Measurements from ENCODE around the gene SLC22A12. TPM values are rescaled to one million over a fixed set of nuclear protein-coding genes. Genes with fewer than 3 reads are reported as not detected.

The SLC22A12 gene
- polyA plus RNA-seq, 6 donors from 2014 or later = not detected

DNA sequence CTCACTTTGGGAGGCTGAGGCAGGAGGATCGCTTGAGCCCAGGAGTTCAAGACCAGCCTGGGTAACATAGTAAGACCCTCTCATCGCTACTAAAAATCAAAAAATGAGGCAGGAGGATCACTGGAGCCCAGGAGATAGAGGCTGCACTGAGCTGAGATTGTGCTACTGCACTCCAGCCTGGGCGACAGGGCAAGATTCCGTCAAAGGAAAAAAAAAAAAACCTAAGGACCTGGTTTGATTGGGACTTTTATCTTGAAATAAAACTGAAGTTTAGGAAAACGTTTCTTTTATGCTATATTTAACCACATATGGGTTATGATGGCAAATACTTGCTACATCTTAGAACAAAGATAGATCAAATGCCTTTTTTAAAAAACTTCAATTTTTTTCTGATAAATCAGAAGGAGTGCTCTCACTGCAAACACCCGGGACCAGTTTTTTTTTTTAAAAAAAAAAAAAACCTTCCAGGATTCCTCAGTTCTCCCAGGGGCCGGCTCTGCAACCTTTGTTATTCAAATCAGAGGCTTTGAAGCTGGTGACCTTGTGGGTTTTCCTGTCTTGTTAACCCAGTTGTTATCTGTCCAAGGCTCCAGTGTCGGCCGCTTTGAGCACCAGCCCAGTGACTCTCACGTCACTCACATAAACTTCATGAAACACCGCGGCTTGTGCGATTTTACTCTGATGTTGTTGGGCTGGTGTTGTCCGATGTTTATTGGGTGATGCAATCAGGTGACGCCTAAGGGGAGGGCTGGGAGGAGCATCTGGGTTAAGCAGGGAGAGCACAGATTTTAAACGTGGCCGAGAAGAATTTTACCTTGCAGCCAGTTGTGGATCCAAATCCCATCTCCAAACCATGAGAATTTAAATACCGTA is 24.7 kb upstream of the SLC22A12 start:
- DNase-seq (no peak), ATAC-seq (ENCODE audit: low read depth in 2 of 2) (peak; percentile 27)
- Mint-ChIP-seq H3K4me1 (no peaks in the 10 kb centered on the region), H3K4me3 (no peak overlapping the region), H3K36me3 (no peaks in the 10 kb centered on the region), H3K27ac (peak overlapping the region in 2 of 6 donors; percentile 65 to 78), H3K9me3 (no peaks in the 10 kb centered on the region), H3K27me3 (peaks cover 0 to 4% (median 0%) of the 10 kb centered on the region in 3 donors)

DNA sequence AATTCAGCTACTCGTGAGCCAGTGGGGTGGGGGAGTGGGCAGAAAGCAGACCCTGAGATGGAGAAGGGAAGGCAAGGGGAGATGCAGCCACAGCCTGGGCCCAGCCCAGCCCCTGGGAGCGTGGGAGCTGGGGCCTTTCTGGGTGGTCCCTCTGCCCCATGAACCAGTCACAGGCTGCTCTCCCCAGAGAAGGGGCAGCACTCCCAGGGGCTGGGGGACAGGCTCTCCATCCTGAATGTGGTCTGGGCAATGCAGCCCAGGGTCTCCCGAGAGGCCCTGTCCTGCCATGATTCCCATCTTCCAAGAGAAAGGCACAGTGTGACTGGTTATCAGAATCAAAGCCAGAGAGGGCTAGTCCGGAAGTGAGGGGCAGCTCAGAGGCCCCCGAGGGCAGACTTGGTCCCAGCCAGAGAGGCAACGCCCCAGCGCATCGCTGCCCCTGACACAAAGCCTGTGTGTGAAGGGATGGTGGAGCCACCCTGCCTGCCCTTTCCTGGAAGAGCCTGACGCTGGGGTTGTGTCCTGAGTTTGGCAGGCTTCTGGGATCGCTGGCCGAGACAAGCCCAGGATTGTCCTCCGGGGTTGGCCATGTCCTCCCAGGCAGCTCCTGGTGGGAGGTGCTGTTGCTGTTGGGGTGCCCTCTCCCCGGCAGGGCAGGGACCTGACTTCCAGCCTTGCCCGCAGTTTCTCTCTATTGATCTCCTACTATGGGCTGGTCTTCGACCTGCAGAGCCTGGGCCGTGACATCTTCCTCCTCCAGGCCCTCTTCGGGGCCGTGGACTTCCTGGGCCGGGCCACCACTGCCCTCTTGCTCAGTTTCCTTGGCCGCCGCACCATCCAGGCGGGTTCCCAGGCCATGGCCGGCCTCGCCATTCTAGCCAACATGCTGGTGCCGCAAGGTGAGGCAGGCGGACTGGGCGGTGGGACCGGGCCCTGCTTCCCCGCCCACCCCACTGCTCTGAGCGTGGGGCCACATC is 23.8 kb upstream of the SLC22A12 start:
- Mint-ChIP-seq H3K27ac (no peak overlapping the region), H3K36me3 (no peaks in the 10 kb centered on the region), H3K27me3 (peaks cover 0 to 4% (median 0%) of the 10 kb centered on the region in 3 donors), H3K4me3 (no peak overlapping the region), H3K9me3 (no peaks in the 10 kb centered on the region), H3K4me1 (no peaks in the 10 kb centered on the region)
- DNase-seq (no peak), ATAC-seq (ENCODE audit: low read depth in 2 of 2) (no peak)

DNA sequence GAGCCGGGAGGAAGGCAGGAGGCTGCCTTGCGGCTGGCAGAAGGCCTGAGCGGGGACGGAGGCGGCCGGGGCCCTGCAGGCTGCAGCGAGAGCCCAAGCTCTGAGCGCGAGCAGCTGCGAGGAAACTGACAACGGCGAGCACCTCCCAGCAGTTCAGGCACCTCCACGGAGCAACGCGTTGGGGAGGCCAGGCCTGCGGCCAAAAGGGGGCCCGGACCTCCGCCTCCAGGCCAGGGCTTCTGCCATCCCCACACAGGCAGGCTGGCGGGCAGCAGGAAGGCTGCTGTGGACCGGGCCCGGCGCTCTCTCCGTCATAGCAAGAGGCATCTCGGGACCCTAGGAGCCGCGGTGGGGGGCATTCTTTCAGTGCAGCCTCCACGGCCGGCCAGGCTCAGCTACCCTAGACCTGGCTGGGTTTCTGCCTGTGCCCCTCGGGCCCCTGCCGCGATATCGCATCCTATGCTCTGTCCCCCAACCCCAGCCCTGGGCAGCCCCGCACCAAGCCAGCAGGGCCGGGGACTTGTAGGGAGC is 22.9 kb upstream of the SLC22A12 start:
- Mint-ChIP-seq H3K4me1 (no peaks in the 10 kb centered on the region), H3K36me3 (no peaks in the 10 kb centered on the region), H3K9me3 (no peaks in the 10 kb centered on the region), H3K27ac (no peak overlapping the region), H3K27me3 (peaks cover 0 to 4% (median 0%) of the 10 kb centered on the region in 3 donors), H3K4me3 (no peak overlapping the region)
- ATAC-seq (ENCODE audit: low read depth in 2 of 2) (no peak), DNase-seq (no peak)

DNA sequence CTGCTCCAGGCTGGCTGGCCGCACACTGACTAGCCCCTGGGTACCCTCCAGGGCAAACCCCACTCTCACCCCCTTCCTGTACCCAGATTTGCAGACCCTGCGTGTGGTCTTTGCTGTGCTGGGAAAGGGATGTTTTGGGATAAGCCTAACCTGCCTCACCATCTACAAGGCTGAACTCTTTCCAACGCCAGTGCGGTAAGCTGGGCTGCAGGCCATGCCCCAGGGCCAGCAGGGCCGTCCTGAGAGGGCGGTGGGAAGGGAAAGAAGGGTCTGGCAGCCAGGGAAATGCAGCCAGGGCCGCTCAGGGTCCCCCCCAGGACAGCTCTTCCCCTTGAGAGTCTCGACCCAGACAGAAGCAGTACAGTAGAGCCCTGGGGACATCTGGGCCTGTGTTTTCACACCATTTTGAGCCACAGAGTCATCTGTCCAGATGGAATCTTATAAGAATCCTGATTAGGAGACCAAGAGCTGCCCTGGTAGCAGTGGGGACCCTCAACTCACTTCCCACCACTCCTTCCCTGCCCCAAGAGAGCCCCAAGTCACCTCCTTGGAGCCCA is 22.4 kb upstream of the SLC22A12 start:
- Mint-ChIP-seq H3K27me3 (peaks cover 0 to 4% (median 0%) of the 10 kb centered on the region in 3 donors), H3K4me3 (no peak overlapping the region), H3K4me1 (no peaks in the 10 kb centered on the region), H3K36me3 (no peaks in the 10 kb centered on the region), H3K9me3 (no peaks in the 10 kb centered on the region), H3K27ac (no peak overlapping the region)
- DNase-seq (no peak), ATAC-seq (ENCODE audit: low read depth in 2 of 2) (no peak)

DNA sequence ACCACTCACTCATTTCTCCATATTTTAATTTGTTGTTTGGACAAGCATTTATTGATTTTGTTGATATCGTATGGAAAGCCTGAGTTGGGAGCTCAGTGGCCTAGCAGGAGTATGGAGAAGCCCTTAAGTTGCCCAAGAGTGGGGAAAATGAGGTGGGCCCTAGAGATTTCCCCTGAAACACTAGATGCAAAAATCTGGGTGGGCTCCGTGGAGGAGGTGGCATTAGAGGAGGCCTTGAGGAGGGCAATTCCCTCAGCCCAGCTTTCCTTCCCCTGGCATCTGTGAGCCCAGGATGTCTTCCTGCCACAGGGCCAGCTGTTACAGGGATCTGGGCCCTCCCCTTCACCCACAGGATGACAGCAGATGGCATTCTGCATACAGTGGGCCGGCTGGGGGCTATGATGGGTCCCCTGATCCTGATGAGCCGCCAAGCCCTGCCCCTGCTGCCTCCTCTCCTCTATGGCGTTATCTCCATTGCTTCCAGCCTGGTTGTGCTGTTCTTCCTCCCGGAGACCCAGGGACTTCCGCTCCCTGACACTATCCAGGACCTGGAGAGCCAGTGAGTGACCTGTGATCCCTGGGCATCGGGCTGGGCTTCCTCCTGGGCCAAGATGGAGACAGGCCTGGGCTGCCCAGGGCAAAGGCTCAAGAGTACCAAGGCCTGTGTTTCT is 21.6 kb upstream of the SLC22A12 start:
- ATAC-seq (ENCODE audit: low read depth in 2 of 2) = no peak
- Mint-ChIP-seq H3K36me3 (no peaks in the 10 kb centered on the region), H3K9me3 (no peaks in the 10 kb centered on the region)

GRCh38 chr11:64570341-64570740 is 20.7 kb upstream of the SLC22A12 start:
- no peak for DNase-seq

More for the DNA sequence above, 21.6 kb upstream of the SLC22A12 start:
- Mint-ChIP-seq H3K27me3 (peaks cover 0 to 4% (median 0%) of the 10 kb centered on the region in 3 donors), H3K4me3 (no peak overlapping the region), H3K4me1 (no peaks in the 10 kb centered on the region), H3K27ac (no peak overlapping the region)
- DNase-seq = no peak

DNA sequence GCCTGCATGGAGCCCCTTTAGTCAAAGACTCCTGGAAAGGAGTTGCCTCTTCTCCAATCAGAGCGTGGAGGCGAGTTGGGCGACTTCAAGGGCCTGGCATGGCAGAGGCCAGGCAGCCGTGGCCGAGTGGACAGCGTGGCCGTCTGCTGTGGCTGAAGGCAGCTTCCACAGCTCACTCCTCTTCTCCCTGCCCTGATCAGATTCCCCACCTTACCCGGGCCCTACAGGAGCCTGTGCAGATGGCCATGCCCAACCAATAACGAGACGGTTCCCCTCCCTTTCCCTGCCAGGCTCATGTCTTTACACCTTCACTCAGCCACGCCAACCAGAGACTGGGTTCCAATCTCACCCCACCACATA is 20.0 kb upstream of the SLC22A12 start:
- Mint-ChIP-seq H3K4me3 (no peak overlapping the region), H3K27me3 (no peaks in the 10 kb centered on the region), H3K9me3 (no peaks in the 10 kb centered on the region), H3K36me3 (no peaks in the 10 kb centered on the region), H3K4me1 (no peaks in the 10 kb centered on the region), H3K27ac (no peak overlapping the region)
- DNase-seq (no peak), ATAC-seq (ENCODE audit: low read depth in 2 of 2) (no peak)

More at GRCh38 chr11:64570341-64570740, 20.7 kb upstream of the SLC22A12 start:
- Mint-ChIP-seq H3K27ac (no peak overlapping the region), H3K36me3 (no peaks in the 10 kb centered on the region), H3K4me3 (no peak overlapping the region), H3K4me1 (no peaks in the 10 kb centered on the region), H3K27me3 (no peaks in the 10 kb centered on the region), H3K9me3 (no peaks in the 10 kb centered on the region)
- no peak for ATAC-seq (ENCODE audit: low read depth in 2 of 2)

DNA sequence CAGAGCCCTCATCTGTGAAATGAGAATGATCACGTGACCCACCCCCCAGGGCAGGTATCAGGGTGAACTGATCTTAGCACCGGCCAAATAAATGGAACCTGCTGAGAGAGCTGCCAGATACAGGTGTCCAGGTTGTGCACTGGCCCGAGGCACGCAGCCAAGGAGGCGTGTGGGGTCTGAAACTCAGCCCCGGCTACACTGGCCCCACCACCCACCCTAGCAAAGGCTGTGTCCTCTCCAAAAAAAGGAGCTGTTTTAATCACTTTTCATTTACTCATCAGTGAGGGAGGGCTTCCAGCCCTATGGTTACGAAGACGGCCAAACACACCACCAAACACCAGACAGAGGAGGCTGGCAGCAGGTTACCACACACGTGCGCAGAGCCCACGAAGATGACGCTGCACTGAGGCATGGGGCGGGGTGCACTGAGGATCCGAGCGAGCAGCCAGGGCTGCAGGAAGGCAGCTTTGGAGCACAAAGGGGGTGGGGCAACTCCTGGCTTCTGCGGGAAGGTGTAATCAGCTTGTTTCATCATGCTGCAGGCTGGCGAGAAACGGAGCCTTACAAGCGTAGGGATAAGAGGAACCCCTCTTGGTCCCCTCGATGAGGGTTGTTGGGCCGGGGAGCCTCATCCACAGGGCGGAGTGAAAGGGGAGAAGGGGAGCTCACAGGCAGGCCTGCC is 19.5 kb upstream of the SLC22A12 start:
- H3K27ac Mint-ChIP-seq = no peak overlapping the region

DNA sequence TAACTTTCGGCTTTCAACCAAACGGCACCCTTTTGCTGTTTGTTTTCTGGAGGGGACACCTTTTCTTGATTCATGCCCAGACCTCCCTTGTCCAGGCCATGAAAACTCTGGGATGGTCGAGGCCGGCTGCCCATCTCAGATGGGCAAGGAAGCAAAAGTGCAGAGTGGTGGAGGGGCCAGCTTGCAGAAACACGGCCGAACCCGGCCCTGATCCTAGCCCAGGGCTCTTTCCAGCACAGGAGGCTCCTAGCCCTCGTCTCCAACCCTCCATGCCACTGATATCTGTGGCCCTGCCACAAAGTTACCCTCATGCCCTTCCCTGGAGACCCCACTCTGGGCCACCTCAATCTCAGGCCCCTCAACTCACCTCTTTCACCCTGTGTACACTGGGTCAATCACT is 18.9 kb upstream of the SLC22A12 start:
- ATAC-seq (ENCODE audit: low read depth in 2 of 2) (no peak), DNase-seq (no peak)
- no peak overlapping the region for H3K27ac Mint-ChIP-seq
- no peaks in the 10 kb centered on the region for H3K9me3 Mint-ChIP-seq
- no peaks in the 10 kb centered on the region for H3K36me3 Mint-ChIP-seq
- H3K27me3 Mint-ChIP-seq = no peaks in the 10 kb centered on the region
- H3K4me3 Mint-ChIP-seq = no peak overlapping the region
- peaks cover 0 to 4% (median 0%) of the 10 kb centered on the region in 3 donors for H3K4me1 Mint-ChIP-seq

More for the DNA sequence above, 19.5 kb upstream of the SLC22A12 start:
- ATAC-seq (ENCODE audit: low read depth in 2 of 2) (no peak), DNase-seq (no peak)
- H3K36me3 Mint-ChIP-seq = no peaks in the 10 kb centered on the region
- H3K9me3 Mint-ChIP-seq = no peaks in the 10 kb centered on the region
- H3K4me1 Mint-ChIP-seq = no peaks in the 10 kb centered on the region
- no peaks in the 10 kb centered on the region for H3K27me3 Mint-ChIP-seq
- H3K4me3 Mint-ChIP-seq = peak overlapping the region in 2 of 8 donors; percentile 5 to 41

GRCh38 chr11:64577202-64577601 is 13.8 kb upstream of the SLC22A12 start:
- H3K27ac Mint-ChIP-seq = no peak overlapping the region
- no peak for DNase-seq
- H3K27me3 Mint-ChIP-seq = no peaks in the 10 kb centered on the region
- no peaks in the 10 kb centered on the region for H3K9me3 Mint-ChIP-seq
- H3K36me3 Mint-ChIP-seq = no peaks in the 10 kb centered on the region
- peaks cover 11 to 14% (median 13%) of the 10 kb centered on the region in 3 donors for H3K4me1 Mint-ChIP-seq
- no peak for ATAC-seq (ENCODE audit: low read depth in 2 of 2)
- no peak overlapping the region for H3K4me3 Mint-ChIP-seq

GRCh38 chr11:64580412-64580811 is 10.6 kb upstream of the SLC22A12 start:
- ATAC-seq (ENCODE audit: low read depth in 2 of 2) (no peak), DNase-seq (no peak)
- no peaks in the 10 kb centered on the region for H3K9me3 Mint-ChIP-seq
- H3K27ac Mint-ChIP-seq = no peak overlapping the region
- no peaks in the 10 kb centered on the region for H3K36me3 Mint-ChIP-seq
- no peak overlapping the region for H3K4me3 Mint-ChIP-seq
- peaks cover 0 to 8% (median 5%) of the 10 kb centered on the region in 3 donors for H3K27me3 Mint-ChIP-seq
- H3K4me1 Mint-ChIP-seq = peaks cover 11 to 16% (median 14%) of the 10 kb centered on the region in 3 donors

GRCh38 chr11:64581057-64581523 is 9.9 kb upstream of the SLC22A12 start:
- peak overlapping the region in 1 of 6 donors; percentile 61 for H3K27ac Mint-ChIP-seq
- no peaks in the 10 kb centered on the region for H3K9me3 Mint-ChIP-seq
- no peaks in the 10 kb centered on the region for H3K36me3 Mint-ChIP-seq
- ATAC-seq (ENCODE audit: low read depth in 2 of 2) (no peak), DNase-seq (no peak)
- H3K4me1 Mint-ChIP-seq = peaks cover 11 to 16% (median 14%) of the 10 kb centered on the region in 3 donors
- H3K4me3 Mint-ChIP-seq = no peak overlapping the region
- peaks cover 0 to 8% (median 7%) of the 10 kb centered on the region in 3 donors for H3K27me3 Mint-ChIP-seq

Measured in naive B cell (primary cell).